Skeletal muscle cell (primary cell): Measurements from ENCODE around the gene ST13.
"Not testable (repeated sequence)": the region's sequence is repeated elsewhere in the genome, so short reads cannot be mapped to it uniquely, and the experiment has no call there.

Experiments
- DNase-seq: peaks from one replicate; pipeline ENCODE4 v3.0.0-alpha.2; 2010; ENCODE audit warnings: low read depth
- H3K4me3 ChIP-seq: 2 replicates; pipeline ENCODE4 v1.5.1; 2011; ENCODE audit warnings: low read depth, mild to moderate bottlenecking, control low read depth, low read length, moderate library complexity

The ST13 gene

DNA sequence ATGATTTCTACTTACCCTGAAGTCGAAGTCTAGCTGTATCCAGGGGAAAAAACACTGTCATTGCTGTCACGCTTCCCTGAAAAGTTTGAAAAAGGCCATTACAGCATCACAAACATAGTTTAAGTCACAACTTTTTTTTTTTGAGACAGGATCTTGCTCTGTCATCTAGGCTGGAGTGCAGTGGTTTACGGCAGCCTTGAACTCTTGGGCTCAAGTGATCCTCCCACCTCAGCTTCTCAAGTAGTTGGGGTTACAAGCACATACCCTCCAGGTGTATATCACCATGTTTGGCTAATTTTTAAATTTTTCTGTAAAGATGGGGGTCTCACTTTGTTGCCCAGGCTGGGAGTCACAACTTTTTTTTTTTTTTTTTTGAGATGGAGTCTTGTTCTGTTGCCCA lies 57.4 kb downstream of the ST13 start:
- H3K4me3 ChIP-seq = no peak overlapping the region
- DNase-seq = no peak

DNA sequence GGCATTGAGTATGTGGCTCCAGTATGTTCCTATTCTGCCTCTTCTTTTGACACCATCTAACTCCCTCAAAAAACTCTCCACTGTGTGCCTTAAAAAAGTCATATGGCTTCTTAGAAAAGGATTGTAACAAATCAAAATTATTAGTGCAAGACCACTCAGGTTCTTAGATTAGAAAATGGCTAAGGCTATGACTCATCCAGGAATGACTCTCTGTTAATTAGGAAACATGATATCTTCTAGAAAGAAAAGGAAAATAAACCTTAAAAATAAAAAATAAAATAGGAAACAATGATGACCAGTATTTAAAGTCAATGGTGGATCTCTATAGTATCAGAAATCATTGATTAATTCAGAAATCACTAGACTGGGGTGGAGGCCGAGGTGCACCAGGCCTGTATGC lies 59.0 kb downstream of the ST13 start:
- no peak for DNase-seq
- no peak overlapping the region for H3K4me3 ChIP-seq

DNA sequence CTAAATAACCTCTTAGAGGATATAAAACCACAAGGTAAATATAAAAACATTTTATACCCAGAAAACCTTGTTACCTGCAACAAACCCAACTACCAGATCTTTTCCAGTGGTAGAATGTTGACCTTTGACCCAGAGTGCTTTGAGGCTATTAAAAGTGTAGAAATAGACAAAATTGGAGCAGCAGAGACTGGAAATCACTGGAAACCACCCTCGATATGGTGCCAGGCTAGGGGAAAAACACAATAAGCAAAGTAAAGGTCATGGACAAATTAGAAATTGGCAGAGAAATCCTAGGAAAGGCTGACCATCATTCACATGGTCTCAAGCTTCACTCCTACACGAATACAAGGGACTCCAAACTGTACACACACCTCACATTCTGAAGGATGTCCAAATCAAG lies 64.0 kb downstream of the ST13 start:
- H3K4me3 ChIP-seq = no peak overlapping the region
- no peak for DNase-seq

DNA sequence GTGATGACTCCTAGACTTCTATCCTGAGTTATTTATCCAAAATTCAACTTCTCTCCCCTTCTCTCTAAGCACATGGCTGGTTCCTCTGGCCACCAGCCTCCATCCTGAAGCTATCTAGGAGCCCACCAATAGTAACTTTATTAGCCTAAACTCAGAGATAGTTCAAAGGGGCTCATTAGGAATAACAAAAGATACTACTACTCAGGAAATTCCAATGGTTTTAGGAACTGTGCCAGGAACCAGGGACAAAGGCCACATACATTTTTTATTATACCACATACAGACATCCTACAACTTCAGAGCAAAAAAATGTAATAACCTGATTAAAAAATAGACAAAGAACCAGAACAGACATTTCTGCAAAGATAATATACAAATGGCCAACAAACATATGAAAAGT lies 65.2 kb downstream of the ST13 start:
- H3K4me3 ChIP-seq = no peak overlapping the region
- DNase-seq = no peak

DNA sequence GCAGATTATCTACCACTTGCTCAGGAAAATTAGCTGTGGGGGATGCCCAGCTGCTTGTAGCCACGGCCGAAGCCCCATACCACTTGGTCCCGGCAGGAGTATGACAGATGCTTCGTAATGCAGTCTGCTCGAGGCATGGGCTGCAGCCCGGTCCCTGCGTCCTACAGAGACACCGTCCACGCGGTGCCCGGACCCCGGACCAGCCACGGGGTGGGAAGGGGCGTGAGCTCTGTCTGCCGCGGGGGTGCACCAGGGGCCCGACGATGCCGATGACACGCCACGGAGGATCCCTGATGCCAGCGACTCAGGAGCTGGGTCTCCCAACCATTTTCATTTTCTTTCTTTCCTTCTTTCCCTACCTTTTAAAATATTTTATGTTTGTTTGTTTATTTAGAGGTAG lies 67.3 kb downstream of the ST13 start:
- H3K4me3 ChIP-seq = no peak overlapping the region
- no peak for DNase-seq

DNA sequence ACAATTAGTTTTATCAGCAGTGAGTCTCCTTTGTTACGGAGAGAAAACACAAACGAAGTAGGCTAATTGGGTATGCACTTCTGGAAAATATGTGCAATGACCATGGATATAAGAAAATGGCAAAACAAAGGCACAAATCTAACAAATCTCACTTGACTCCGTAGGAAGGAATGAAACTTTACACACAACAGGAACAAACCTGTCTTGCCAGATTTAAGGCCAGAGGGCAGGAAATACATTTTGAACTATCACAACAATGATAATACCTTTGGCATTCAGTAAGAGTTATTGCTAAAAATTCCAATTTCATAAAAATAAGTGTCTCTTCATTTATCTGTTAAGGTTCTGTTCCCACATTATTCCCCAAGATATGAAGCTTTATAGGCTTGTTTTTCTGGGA lies 73.9 kb downstream of the ST13 start:
- no peak overlapping the region for H3K4me3 ChIP-seq

DNA sequence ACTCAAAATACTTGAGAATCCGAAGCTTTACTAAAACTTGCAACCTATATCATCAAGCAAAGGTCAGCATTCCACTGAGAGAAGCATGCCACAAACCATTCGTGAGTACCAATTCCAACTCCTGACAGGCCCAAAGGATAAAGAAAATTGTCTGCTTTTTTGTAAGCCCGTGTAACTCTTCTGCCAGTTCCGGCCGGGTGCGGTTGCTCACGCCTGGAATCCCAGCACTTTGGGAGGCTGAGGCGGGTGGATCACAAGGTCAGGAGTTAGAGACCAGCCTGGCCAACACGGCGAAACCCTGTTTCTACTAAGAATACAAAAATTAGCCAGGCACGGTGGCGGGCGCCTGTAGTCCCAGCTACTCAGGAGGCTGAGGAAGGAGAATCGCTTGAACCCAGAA lies 74.7 kb downstream of the ST13 start:
- H3K4me3 ChIP-seq, DNase-seq: not testable (repeated sequence)

More for the DNA sequence above, 73.9 kb downstream of the ST13 start:
- DNase-seq = no peak
